HG02885 (cell line): Measurements from ENCODE around the gene LSM12.
A peak's percentile ranks its signal among the peaks of the same experiment; 100 is the strongest.
"Not testable (repeated sequence)": the region's sequence is repeated elsewhere in the genome, so short reads cannot be mapped to it uniquely, and the experiment has no call there.

Experiments
- ATAC-seq: cut with Tn5 transposase; IDR thresholded peaks from one replicate; pipeline ENCODE4 v1.9.1; 2021; ENCODE audit warnings: mild to moderate bottlenecking; ENCODE audit not compliant: unreplicated experiment, poor library complexity

The LSM12 gene

DNA sequence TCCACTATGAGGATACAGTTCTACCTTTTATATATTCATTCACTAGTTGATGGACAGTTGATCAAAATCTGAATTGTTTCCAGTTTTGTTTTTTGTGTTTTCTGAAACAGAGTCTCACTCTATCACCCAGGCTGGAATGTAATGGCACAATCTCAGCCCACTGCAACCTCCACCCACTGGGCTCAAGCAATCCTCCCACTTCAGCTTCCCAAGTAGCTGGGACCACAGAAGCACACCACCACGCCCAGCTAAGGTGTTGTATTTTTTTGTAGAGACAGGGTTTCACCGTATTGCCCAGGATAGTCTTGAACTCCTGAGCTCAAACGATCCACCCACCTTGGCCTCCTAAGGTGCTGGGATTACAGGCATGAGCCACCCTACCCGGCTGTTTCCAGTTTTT lies 21.0 kb downstream of the LSM12 start:
- ATAC-seq = no peak

DNA sequence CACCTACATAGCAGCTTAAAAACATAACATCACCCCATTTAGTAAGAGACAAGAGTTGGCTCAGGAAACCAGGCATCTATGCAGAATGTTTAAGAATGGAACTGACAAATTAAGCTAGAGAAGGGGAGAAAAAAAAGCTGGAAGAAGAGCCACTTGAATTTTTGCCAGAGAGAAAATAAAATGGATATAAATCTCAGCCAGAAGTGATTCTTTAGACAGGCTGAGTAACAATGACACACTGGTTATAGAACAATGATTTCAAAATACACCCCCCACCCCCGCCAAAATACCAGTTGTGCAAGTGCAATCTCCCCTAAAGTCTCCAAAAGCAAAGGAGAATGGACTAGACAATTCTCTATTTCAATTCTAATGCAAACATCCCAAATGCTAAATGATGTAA lies 22.4 kb downstream of the LSM12 start:
- ATAC-seq = no peak

- no peak for ATAC-seq
Observed at GRCh38 chr17:44043272-44043696, 23.2 kb downstream of the LSM12 start.

DNA sequence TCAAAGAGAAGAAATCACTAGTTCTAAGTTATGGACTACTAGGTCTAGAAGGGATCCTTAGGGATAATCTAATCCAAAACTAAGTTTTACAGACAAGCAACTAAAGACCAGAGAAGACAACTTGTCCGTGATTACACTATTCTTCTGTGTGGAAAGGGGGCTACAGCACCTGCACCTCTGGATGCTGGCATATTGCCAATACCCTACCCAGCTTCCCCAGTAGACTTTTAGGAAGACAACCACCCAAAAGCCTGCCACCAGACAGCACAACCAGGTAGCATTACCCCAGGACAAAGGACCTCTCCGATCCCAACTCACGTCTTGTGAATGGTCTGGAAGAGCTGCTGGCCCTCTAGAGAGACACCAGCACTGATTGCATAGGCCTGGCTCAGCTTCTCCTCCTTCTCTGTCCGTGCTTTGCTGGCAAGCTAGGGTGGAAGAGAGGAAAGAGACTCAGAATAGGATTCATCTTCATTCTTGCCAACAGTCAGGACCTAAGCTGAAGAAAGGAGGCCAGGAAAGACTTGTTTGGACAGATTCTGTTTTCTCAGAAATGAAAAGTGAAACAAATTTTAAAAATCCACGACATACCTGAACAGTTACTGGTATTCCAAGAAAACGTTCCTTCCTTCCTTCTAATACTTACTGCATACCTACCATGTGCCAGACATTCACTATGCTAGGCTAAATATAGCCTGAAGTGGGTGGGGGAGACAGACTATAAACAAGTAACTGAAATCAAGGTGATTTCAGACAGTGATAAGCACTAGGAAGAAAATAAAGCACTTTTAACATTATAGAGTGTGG lies 26.4 kb downstream of the LSM12 start:
- ATAC-seq = no peak

DNA sequence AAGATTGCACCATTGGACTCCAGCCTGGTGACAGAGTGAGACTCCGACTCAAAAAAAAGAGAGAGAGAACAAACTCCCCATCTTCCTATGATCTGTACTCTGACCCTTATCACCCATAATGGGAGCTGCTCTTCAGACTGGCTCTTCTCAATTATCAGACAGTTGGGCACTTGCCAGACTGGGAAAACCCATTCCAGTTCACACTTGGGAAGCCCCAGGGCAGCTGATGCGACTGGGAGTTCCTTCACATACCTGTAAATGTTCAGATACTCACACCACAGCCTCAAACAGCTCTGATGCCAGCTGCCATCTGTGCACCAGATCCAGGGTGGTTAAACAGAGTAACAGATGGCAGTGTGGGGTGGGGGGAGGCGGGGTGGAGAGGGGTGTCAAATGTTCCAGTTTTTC lies 27.9 kb downstream of the LSM12 start:
- no peak for ATAC-seq

DNA sequence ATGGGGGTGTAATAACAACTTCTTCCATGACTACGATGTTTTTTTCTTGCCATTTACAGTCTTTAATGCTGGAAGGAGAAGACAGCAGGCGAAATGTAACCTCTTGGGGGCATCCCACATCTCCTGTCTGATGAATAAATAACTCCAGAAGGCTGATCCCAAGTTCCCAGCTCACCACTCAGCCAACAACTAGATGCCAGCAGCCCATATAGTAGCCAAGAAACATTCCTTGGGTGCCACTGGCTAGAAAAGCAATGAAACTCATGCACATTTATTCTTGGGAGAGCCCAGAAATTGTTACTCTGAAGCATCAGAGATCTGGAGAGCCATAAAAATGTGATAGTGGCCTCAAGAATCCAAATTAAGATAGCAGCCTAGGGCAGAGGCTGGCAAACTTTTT lies 29.0 kb downstream of the LSM12 start:
- ATAC-seq = no peak

GRCh38 chr17:44034688-44035087 lies 31.8 kb downstream of the LSM12 start:
- not testable (repeated sequence) for ATAC-seq

DNA sequence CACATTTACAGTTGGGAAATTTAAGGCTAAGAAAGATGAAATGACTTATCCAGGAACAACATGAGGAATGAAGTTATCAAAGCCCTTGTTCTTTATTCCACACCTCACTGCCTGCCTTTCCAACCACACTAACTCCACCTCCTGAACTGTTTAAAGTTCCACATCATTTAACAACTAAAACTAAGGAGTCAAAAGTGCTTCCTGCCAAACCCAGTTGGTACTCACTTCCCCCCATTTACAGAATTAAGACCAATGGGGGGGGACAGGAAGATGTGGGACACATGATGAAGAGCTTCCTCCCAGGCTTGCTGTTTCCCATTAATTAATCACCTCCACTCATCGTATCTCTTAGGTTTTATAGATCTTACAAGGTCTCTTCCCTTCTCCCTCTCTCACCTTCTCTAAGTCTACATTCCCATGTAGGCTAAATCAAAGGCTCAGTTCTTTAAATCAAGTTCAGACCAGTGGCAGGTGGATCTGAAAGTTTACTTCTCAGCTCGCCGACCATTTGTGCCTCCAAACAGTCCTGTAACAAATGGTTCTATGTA lies 32.5 kb downstream of the LSM12 start:
- ATAC-seq = no peak

DNA sequence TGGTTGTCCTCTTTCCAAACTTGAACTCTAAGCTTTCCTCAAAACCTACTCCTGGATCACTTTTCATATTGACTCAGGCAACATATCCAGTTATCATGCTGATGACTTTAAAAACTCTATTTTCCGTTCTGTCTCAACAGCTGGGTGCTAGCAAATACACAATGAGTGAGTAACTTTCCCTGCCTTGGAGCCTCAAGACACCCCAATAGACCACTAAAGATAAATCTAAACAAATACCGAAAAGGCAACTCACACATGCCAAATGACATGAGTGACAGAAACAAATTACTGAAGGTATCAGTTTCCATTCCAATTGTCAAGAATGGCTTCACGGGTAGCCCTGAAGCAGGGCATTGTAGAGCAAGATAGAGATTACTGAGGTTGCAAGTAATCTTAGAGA lies 36.0 kb downstream of the LSM12 start:
- ATAC-seq = no peak

GRCh38 chr17:44029736-44030135 lies 36.7 kb downstream of the LSM12 start:
- ATAC-seq = no peak

- ATAC-seq = no peak
Observed at GRCh38 chr17:44024853-44025252, 41.6 kb downstream of the LSM12 start.

- ATAC-seq = no peak
Observed at GRCh38 chr17:44024271-44024663, 42.2 kb downstream of the LSM12 start.

DNA sequence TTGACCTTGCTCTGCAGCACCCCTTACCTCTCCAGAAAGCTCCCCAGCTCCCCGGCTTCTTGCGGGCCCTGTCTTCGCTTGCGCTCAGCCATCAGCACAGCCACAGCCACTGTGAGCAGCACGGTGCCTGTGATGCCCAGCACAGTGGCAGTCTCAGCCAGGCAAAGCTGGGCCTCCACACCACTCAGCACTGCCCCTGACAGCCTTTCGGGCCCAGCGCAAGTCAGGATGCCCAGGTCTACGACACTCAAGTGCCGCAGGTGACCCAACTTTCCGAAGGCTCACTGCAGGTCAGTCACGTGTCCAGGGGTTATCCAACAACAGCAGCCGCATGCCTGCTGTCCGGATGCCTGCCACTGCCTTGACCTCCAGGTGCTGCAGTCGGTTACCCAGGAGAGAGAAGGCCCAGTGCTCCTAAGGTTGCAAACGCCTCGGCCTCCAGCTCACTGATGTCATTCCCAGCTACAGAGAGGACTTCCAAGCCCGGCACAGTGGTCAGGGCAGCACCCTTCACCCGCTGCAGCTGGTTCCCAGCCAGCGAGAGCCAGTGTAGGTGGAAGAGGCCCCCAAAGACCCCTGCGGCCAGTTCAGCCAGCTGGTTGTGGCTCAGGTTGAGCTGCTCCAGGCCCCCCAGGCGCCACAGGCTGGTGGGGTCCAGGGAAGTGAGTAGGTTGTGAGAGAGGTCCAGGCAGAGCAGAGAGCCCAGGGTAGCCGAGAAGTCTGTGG lies 42.8 kb downstream of the LSM12 start:
- ATAC-seq = no peak

DNA sequence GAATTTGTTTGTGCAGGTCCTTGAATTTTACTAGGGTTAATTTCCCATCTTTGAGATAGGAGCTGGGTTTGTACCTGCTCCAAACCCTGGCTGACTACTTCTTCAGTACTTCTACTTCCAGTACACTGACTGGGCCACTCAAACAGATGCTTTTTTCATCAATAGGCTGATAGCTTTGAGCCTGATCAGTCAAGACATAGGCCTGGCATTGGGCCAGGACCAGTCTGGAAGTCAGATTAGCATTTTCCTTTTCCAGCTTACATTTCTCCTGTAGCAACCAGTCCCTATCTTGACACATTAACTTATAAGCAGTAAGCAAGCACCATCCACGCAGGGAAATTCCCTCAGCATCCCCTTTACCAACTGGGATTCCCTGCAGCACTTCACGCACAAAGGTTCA lies 44.2 kb downstream of the LSM12 start:
- no peak for ATAC-seq

DNA sequence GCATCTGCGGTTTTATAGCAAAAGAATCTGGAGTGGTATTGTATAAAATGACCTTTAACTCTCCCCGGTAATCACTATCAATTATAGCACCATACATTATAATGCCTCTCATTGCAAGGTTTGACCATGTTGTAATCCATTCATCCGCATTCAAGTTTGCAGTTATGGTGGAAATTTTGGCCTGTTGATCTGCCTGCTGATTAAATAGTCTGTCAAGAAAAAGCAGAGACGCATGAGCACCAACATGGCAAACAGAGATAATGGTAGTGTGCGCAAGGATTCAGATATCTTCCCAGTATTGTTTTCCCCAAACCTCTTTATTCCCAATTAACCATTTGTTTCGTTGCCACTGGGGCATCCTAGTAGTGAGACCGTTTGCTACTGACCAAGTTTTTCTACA lies 45.2 kb downstream of the LSM12 start:
- ATAC-seq = not testable (repeated sequence)

GRCh38 chr17:44014437-44015172 lies 51.9 kb downstream of the LSM12 start, which contains the start of gene TMEM101:
TMEM101 (minus strand) TSS chr17:44014963; CDS start chr17:44014952, 11 bp downstream.
- peak; percentile 89 for ATAC-seq

- no peak for ATAC-seq
Observed at GRCh38 chr17:44014133-44014436, 52.4 kb downstream of the LSM12 start.

DNA sequence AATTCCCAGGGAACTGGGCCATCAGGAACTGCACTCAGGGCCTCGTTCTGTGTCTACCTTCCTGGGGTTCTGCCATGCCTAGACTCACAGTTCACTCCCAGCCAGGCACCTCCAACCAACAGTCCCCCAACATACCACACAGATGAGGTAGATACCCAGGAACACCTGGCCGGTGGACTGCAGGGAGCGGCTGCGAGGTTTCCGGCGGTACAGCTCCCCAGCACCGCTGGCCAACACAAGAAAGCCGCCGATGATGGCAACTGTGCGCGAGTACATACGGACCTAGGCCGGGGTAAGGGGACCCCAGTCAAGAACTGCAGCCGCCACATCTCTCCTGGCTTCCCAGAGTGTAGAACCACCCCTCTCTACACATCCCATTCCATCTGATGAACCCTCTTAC lies 53.6 kb downstream of the LSM12 start:
- ATAC-seq = no peak

DNA sequence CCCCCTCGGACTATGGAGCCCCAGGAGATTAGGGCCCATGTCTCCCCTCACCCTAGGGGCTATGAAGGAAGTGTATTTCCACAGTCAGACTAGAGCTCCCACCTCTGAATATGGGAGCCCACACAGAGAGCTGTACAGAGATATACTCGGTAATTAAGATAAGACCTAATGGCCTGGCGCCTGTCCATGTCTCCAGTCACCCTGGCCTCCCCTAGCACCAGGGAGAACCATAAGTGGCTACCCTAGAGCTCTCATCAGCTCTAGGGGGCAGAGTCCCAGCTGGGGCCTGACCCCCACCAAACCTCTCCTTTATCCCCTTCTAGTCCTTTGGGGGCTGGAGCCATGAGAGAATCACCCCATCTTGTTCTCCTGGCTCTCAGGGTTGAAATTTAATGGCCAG lies 54.1 kb downstream of the LSM12 start:
- no peak for ATAC-seq

DNA sequence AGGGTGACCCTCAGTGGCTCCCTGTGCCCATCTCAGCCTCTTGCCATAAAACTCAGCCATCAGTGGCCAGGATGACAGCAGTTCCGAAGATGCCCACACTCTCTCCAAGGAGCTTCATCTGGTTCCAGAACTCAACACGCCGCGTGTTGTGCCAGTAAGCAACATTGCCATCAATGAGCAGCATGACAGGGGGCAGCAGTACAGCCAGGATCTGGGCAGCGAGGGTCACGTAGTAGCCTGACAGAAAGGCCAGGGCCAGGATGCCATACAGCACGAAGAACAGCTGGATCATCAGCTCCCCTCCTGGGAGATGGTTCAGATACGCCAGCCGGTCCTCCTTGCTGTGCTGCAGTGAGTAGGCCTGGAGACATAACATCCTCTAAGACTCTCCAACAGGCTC lies 54.6 kb downstream of the LSM12 start:
- ATAC-seq = no peak
